Left cardiac atrium (tissue), 4 donors: ENCODE measurements around the gene AGBL5. TPM values are rescaled to one million over a fixed set of nuclear protein-coding genes. Genes with fewer than 3 reads are reported as not detected.
A peak's percentile ranks its signal among the peaks of the same experiment; 100 is the strongest.
"Not testable (repeated sequence)": the region's sequence is repeated elsewhere in the genome, so short reads cannot be mapped to it uniquely, and the experiment has no call there.

Source experiments
- ATAC-seq, 2 donors: fragments of 200-7000 bp; cut with Tn5 transposase; one replicate each; pipeline ENCODE4 v1.9.1; 2020; ENCODE audit warnings: mild to moderate bottlenecking in 2 of 2, moderate library complexity in 2 of 2
- DNase-seq: peaks from one replicate; pipeline ENCODE4 v3.0.0-alpha.2; 2020
- intact Hi-C, 2 donors: fragments of 100-400 bp; cut with DNase I; formaldehyde crosslinking; loops; one replicate each; pipeline versions ENCODE4 v1.14.1 to v1.15.1; 2022 to 2023
- total RNA-seq, 2 donors: library from RNA; stranded (reverse); fragmentation: NEBNext Ultra II Directional; extraction: Animal tissue kit (Norgen Biotek cat#: 25700); gene quantifications; one replicate each; pipeline ENCODE4 v1.2.1, GENCODE V29; 2021
- donor health status: DM: no; HTN: yes; CAD: no.
- donor health status: DM: no; HTN: yes; CAD: no; lungs with severe emphysema.
- donor health status: DM: yes; HTN: yes; CAD: no.
- donor health status: Dilated cardiomyopathy.

AGBL5 gene
- total RNA-seq, 2 donors from 2014 or later, result 8.4 to 12.0 TPM

GRCh38 chr2:27071277-27071989 is 20.0 kb downstream of the AGBL5 start, which contains the start of gene OST4:
Gene OST4, minus strand, starts transcription at chr2:27071654.
- ATAC-seq (peak; percentile 96 to 97), DNase-seq (peak; percentile 96)
- intact Hi-C loops, result loop anchor here in 1 of 2 donors (2.0 kb wide), 1 partner anchor 21 kb away; the partner anchor contains the start of gene AGBL5

- peak; percentile 56 to 57 for ATAC-seq
- peak; percentile 73 for DNase-seq
- intact Hi-C loops, result loop anchor here in 1 of 2 donors (2.0 kb wide), 1 partner anchor 21 kb away; the partner anchor contains the start of gene AGBL5
Observed at GRCh38 chr2:27071990-27072830, 20.7 kb downstream of the AGBL5 start.

DNA sequence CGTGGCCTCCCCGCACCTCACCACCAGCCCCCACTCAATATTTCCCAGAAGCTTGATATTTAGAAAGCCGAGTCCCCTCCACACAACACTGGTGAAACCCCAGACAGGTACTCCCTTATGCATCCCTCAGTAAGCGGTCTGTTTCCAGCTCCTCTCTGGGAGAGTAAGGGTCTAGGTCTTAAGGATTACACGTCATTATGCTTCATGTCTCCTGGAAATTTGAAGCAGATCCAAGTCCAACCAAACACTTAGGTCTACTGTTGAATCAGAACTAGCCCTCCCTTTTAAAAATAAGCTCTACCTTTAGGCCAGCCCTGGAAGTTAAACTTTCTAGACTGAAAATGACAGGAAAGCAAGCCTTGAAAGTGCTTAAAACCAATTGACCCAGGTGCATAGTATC is 21.5 kb downstream of the AGBL5 start:
- intact Hi-C loops, result no loop called here
- ATAC-seq, result no peak
- DNase-seq, result no peak

DNA sequence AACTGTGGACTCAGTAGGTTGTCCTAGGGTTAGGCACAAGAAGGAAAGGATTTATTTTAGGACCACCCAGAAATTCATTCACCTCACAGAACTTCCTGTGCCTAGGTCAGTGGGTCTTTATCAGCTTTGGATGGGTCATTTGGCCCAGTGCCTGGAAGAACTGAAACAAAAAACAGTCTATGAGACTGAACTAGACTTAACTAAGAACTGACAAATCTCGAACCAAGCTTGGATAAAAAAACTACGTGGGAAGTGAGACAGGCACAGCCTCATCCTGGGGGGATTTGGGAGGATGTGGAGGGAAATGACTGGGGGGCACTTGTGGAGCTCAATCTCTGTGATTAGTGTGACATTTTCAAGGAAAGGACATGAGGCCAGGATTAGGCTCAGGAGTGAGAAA is 22.3 kb downstream of the AGBL5 start:
- ATAC-seq (no peak), DNase-seq (no peak)
- intact Hi-C loops, result no loop called here

- intact Hi-C loops, result no loop called here
- no peak for ATAC-seq
- DNase-seq, result peak; percentile 67
Observed at GRCh38 chr2:27074738-27075565, 23.5 kb downstream of the AGBL5 start.

- DNase-seq, intact Hi-C loops, ATAC-seq: not testable (repeated sequence)
Observed at GRCh38 chr2:27075566-27075871, 24.1 kb downstream of the AGBL5 start.

- DNase-seq (no peak), ATAC-seq (no peak)
- intact Hi-C loops, result no loop called here
Observed at GRCh38 chr2:27076323-27076722, 24.9 kb downstream of the AGBL5 start.

DNA sequence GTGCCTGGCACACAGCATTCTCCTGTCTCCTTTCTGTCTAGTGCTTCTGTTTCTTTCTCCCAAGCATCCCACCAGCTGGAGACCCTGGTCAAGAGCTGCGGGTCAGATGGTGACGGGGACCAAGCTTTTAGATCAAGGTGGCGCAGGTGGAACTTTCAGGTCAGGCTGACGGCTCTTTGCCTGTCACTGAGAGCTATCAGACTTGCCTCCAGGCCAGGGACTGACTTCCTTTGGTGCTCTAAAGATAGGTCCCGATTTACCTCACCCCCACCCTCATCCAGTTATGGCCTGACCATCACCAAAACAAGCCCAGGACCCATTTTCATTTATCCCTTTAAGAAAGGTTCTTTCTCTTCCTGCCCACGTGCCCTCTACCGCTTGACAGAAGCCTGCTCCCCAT is 25.8 kb downstream of the AGBL5 start:
- no peak for DNase-seq
- ATAC-seq, result no peak
- intact Hi-C loops, result no loop called here

DNA sequence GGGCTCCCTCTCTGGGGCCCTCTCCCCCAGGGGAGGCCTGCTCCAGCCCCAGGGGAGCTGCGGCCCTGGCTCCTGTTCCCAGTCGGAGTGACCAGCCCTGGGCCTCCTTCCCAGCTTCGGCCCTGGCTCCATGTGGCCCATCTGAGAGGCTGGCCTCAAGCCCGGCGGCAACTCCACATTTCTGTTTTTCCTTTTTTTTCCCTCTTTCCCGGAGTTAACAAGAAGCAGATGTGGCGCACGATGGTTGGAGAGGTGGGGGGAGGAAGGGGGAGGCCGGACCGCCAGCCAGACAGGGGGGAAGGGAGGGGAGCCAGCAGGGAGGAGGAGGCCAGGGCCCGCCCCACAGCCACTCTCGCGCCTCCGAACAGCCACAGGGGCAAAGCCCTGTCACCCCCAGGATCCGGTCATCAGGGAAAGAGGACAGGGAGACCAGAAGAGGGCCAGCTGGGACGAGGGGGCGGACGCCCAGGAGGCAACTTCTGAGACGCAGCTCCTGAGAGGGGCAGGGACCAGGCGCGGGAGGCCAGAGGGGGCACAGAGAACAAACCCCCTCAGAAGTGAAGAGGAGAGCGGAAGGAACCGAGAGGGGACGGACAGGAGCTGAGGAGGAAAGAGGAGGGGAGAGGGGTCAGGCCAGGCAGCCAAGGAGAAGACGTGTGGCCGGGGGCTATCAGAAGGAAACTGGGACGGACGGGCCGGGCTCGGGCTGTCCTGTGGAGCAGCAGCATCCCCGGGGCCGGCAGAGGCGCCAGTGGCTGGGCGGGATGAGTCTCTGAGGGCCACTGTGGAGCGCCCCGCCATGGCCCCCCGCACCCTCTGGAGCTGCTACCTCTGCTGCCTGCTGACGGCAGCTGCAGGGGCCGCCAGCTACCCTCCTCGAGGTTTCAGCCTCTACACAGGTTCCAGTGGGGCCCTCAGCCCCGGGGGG is 27.1 kb downstream of the AGBL5 start, which contains the start of gene EMILIN1:
TSS of gene EMILIN1 (plus strand) at position 349 of the 928 bp plus-strand sequence. CDS start at position 800, 451 bp downstream.
- intact Hi-C loops, result no loop called here
- ATAC-seq (peak; percentile 67 to 70), DNase-seq (peak; percentile 84)

- DNase-seq (no peak), ATAC-seq (no peak)
- intact Hi-C loops, result loop anchor here (10.0 kb wide), 2 partner anchors 45 to 115 kb away; partner anchors contain the start of gene TMEM214 (in 2 of the 2)
Observed at GRCh38 chr2:27079233-27080139, 28.0 kb downstream of the AGBL5 start.

- intact Hi-C loops, result loop anchor here (10.0 kb wide), 2 partner anchors 45 to 115 kb away; partner anchors contain the start of gene TMEM214 (in 2 of the 2)
- no peak for DNase-seq
- no peak for ATAC-seq
Observed at GRCh38 chr2:27080140-27080469, 28.6 kb downstream of the AGBL5 start.

DNA sequence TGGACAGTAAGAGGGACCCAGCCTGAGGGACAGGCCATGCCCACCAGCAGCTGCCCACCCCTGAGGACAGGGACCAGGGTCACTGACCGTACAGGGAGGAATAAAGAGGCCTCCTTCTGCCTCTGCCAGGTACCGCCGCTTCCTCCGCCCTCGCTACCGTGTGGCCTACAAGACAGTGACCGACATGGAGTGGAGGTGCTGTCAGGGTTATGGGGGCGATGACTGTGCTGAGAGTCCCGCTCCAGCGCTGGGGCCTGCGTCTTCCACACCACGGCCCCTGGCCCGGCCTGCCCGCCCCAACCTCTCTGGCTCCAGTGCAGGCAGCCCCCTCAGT is 29.1 kb downstream of the AGBL5 start:
- ATAC-seq, result no peak
- intact Hi-C loops, result loop anchor here (10.0 kb wide), 2 partner anchors 46 to 116 kb away; partner anchors contain the start of gene TMEM214 (in 2 of the 2)
- DNase-seq, result no peak

DNA sequence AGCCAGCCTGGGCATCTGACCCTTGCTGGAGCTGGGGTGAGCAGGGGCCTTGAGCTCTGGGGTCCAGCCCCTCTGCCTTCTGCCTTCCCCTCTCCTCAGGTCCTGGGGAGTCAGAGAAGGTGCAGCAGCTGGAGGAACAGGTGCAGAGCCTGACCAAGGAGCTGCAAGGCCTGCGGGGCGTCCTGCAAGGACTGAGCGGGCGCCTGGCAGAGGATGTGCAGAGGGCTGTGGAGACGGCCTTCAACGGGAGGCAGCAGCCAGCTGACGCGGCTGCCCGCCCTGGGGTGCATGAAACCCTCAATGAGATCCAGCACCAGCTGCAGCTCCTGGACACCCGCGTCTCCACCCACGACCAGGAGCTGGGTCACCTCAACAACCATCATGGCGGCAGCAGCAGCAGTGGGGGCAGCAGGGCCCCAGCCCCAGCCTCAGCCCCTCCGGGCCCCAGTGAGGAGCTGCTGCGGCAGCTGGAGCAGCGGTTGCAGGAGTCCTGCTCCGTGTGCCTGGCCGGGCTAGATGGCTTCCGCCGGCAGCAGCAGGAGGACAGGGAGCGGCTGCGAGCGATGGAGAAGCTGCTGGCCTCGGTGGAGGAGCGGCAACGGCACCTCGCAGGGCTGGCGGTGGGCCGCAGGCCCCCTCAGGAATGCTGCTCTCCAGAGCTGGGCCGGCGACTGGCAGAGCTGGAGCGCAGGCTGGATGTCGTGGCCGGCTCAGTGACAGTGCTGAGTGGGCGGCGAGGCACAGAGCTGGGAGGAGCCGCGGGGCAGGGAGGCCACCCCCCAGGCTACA is 30.7 kb downstream of the AGBL5 start:
- DNase-seq (no peak), ATAC-seq (no peak)
- intact Hi-C loops, result loop anchor here (10.0 kb wide), 2 partner anchors 47 to 117 kb away; partner anchors contain the start of gene TMEM214 (in 2 of the 2)

GRCh38 chr2:27082773-27083409 is 31.4 kb downstream of the AGBL5 start:
- intact Hi-C loops, result loop anchor here (10.0 kb wide), 2 partner anchors 48 to 118 kb away; partner anchors contain the start of gene TMEM214 (in 2 of the 2)
- DNase-seq (no peak), ATAC-seq (no peak)

- intact Hi-C loops, result loop anchor here (2.0 to 10.0 kb wide), 3 partner anchors 49 to 121 kb away; partner anchors contain the start of gene TMEM214 (in 2 of the 2)
- ATAC-seq, result no peak
- no peak for DNase-seq
Observed at GRCh38 chr2:27083410-27084296, 32.2 kb downstream of the AGBL5 start.
